IPS-18c (cell line): Measurements from ENCODE around the gene BRAT1.

Experiments
- H3K4me3 ChIP-seq: 2 replicates; pipeline ENCODE4 v1.7.0; 2013; ENCODE audit warnings: low read depth, mild to moderate bottlenecking, low read length, moderate library complexity; ENCODE audit not compliant: insufficient read depth
- H3K9me3 ChIP-seq: one replicate; pipeline ENCODE4 v1.6.1; 2013; ENCODE audit warnings: mild to moderate bottlenecking, low read length, moderate library complexity; ENCODE audit not compliant: control insufficient read depth, insufficient read depth

Gene BRAT1

GRCh38 chr7:2521341-2521745, 34.0 kb downstream of the BRAT1 start:
- Histone ChIP-seq H3K4me3 (peak overlapping the region; percentile 65), H3K9me3 (no peaks in the 10 kb centered on the region)

GRCh38 chr7:2520761-2521290, 34.5 kb downstream of the BRAT1 start:
- H3K9me3 ChIP-seq = no peaks in the 10 kb centered on the region
- peak overlapping the region; percentile 65 for H3K4me3 ChIP-seq

GRCh38 chr7:2520131-2520760, 35.1 kb downstream of the BRAT1 start:
- Histone ChIP-seq H3K9me3 (no peaks in the 10 kb centered on the region), H3K4me3 (peak overlapping the region; percentile 65)

GRCh38 chr7:2519119-2519930, 36.0 kb downstream of the BRAT1 start, which contains the start of gene LFNG:
Gene LFNG, plus strand, starts transcription at chr7:2519774. Its CDS starts 88 bp downstream, at chr7:2519862.
- no peaks in the 10 kb centered on the region for H3K9me3 ChIP-seq
- peak within 1 kb of the TSS; percentile 65 for H3K4me3 ChIP-seq

- no peaks in the 10 kb centered on the region for H3K9me3 ChIP-seq
- peak overlapping the region; percentile 56 for H3K4me3 ChIP-seq
Observed at GRCh38 chr7:2518737-2519118, 36.6 kb downstream of the BRAT1 start.

- H3K4me3 ChIP-seq = no peak overlapping the region; the same call in 1 of the 2 replicates
- no peaks in the 10 kb centered on the region for H3K9me3 ChIP-seq
Observed at GRCh38 chr7:2517678-2518507, 37.4 kb downstream of the BRAT1 start.

- H3K4me3 ChIP-seq = no peak overlapping the region
- H3K9me3 ChIP-seq = no peaks in the 10 kb centered on the region
Observed at GRCh38 chr7:2517026-2517425, 38.3 kb downstream of the BRAT1 start.

- no peak overlapping the region for H3K4me3 ChIP-seq
- no peaks in the 10 kb centered on the region for H3K9me3 ChIP-seq
Observed at GRCh38 chr7:2516194-2516555, 39.1 kb downstream of the BRAT1 start.

- H3K9me3 ChIP-seq = no peaks in the 10 kb centered on the region
- no peak overlapping the region for H3K4me3 ChIP-seq
Observed at GRCh38 chr7:2515424-2516193, 39.7 kb downstream of the BRAT1 start.

GRCh38 chr7:2514473-2515423, 40.6 kb downstream of the BRAT1 start:
- H3K4me3 ChIP-seq = no peak overlapping the region
- no peaks in the 10 kb centered on the region for H3K9me3 ChIP-seq

- no peaks in the 10 kb centered on the region for H3K9me3 ChIP-seq
- no peak overlapping the region for H3K4me3 ChIP-seq
Observed at GRCh38 chr7:2513702-2514101, 41.6 kb downstream of the BRAT1 start.

- Histone ChIP-seq H3K9me3 (no peaks in the 10 kb centered on the region), H3K4me3 (no peak overlapping the region)
Observed at GRCh38 chr7:2512713-2513112, 42.6 kb downstream of the BRAT1 start.

GRCh38 chr7:2512179-2512661, 43.1 kb downstream of the BRAT1 start:
- no peak overlapping the region for H3K4me3 ChIP-seq
- H3K9me3 ChIP-seq = no peaks in the 10 kb centered on the region

- Histone ChIP-seq H3K9me3 (no peaks in the 10 kb centered on the region), H3K4me3 (no peak overlapping the region)
Observed at GRCh38 chr7:2511769-2512168, 43.6 kb downstream of the BRAT1 start.

- no peaks in the 10 kb centered on the region for H3K9me3 ChIP-seq
- H3K4me3 ChIP-seq = no peak overlapping the region
Observed at GRCh38 chr7:2510909-2511768, 44.2 kb downstream of the BRAT1 start.
